Pancreas (tissue), 10 donors: ENCODE results near the gene ZFP1. TPM values are rescaled to one million over a fixed set of nuclear protein-coding genes. Genes with fewer than 3 reads are reported as not detected.

Experiments
- ATAC-seq, 4 donors: fragments of 200-7000 bp; cut with Tn5 transposase; one replicate each; pipeline versions ENCODE4 v1.8.0 to v1.9.1; 2020; ENCODE audit warnings: mild to moderate bottlenecking in 4 of 4, moderate library complexity in 4 of 4
- DNase-seq, 6 donors: peaks; one replicate each; pipeline ENCODE4 v3.0.0-alpha.2; 2020
- FAIRE-seq: peaks from 2 replicates; lab custom pipeline; 2012; peaks lifted over from hg19 to GRCh38; lab: Jason Lieb, UNC
- H3K27ac ChIP-seq, 4 donors: fragments of 200-600 bp; sonication (generic); 1 replicate in 3 of 4; 2 replicates in 1 of 4; pipeline versions ENCODE4 v1.5.0 to v1.8.0; 2020
- H3K27me3 ChIP-seq, 4 donors: fragments of 200-600 bp; one replicate each; pipeline ENCODE4 v1.8.0; 2021
- H3K36me3 ChIP-seq, 3 donors: fragments of 200-600 bp; sonication (generic) in 1 of 3; one replicate each; pipeline versions ENCODE4 v1.5.0 to v1.8.0; 2020 to 2021
- H3K4me1 ChIP-seq, 3 donors: fragments of 200-600 bp; one replicate each; pipeline ENCODE4 v1.8.0; 2021
- H3K4me3 ChIP-seq, 4 donors: fragments of 200-600 bp; sonication (generic) in 2 of 4; one replicate each; pipeline versions ENCODE4 v1.5.0 to v1.8.0; 2020 to 2021
- H3K9me3 ChIP-seq, 4 donors: fragments of 200-600 bp; one replicate each; pipeline ENCODE4 v1.8.0; 2021
- WGBS, 2 donors: extraction: QIAGEN DNeasy Blood & Tissue Kit; methylation state at CpG; one replicate each; pipeline ENCODE4 v1.1.7; 2013; 5-methylcytosine and 5-hydroxymethylcytosine counted together
- intact Hi-C, 3 donors: fragments of 100-400 bp; cut with DNase I; formaldehyde crosslinking; loops; one replicate each; pipeline versions ENCODE4 v1.11.1 to v1.14.2; 2022
- polyA plus RNA-seq, 2 donors: library from polyadenylated mRNA; stranded (reverse); fragments of 200-250 nt; gene quantifications; one replicate each; pipeline ENCODE4 v1.2.3, GENCODE V29; 2013
- total RNA-seq, 6 donors: library from RNA; stranded (reverse); fragmentation: NEBNext Ultra II Directional in 4 of 6; extraction: Animal tissue kit (Norgen Biotek cat#: 25700) in 4 of 6; gene quantifications; one replicate each; pipeline versions ENCODE4 v1.2.1 to v1.2.4, GENCODE V29; 2021 to 2023
- TF ChIP-seq, protein P1 (sequence below), 4 donors: fragments of 200-600 bp; sonication (generic) in 3 of 4; IDR thresholded peaks; one replicate each; pipeline versions ENCODE4 v1.5.0 to v1.8.0; 2021; ENCODE audit warnings: antibody characterized with exemption in 4 of 4
- donor health status: healthy with polysubstance abuse.
- donor health status: DM: no; HTN: no; CAD: no; lungs with moderate emphysema.
- donor health status: DM: no; HTN: no; CAD: no.
- donor health status: control.
- donor health status: control.
- donor health status: Bipolar disorder and iron deficiency.
- donor health status: DM: yes; HTN: yes; CAD: no.
- donor health status: DM: no; HTN: no; CAD: no.
- donor health status: DM: no; HTN: no; CAD: no.
- donor health status: DM: yes; HTN: yes; CAD: no.

ZFP1 gene
- total and polyA plus RNA-seq, 8 donors = 1.8 to 4.2 (median 3.1) TPM

- DNase-seq (peak in 1 of 6 donors; percentile 51), FAIRE-seq (no peak), ATAC-seq (no peak)
- intact Hi-C loops = no loop called here
- H3K4me3 ChIP-seq = no peak overlapping the region
- H3K27ac ChIP-seq = no peak overlapping the region
- no peaks in the 10 kb centered on the region for H3K9me3 ChIP-seq
- H3K27me3 ChIP-seq = no peaks in the 10 kb centered on the region
- WGBS, 2 donors = 54 to 62% methylated on average over 9 of the region's 9 CpGs
- H3K36me3 ChIP-seq = no peaks in the 10 kb centered on the region
- TF ChIP-seq, protein P1, sequence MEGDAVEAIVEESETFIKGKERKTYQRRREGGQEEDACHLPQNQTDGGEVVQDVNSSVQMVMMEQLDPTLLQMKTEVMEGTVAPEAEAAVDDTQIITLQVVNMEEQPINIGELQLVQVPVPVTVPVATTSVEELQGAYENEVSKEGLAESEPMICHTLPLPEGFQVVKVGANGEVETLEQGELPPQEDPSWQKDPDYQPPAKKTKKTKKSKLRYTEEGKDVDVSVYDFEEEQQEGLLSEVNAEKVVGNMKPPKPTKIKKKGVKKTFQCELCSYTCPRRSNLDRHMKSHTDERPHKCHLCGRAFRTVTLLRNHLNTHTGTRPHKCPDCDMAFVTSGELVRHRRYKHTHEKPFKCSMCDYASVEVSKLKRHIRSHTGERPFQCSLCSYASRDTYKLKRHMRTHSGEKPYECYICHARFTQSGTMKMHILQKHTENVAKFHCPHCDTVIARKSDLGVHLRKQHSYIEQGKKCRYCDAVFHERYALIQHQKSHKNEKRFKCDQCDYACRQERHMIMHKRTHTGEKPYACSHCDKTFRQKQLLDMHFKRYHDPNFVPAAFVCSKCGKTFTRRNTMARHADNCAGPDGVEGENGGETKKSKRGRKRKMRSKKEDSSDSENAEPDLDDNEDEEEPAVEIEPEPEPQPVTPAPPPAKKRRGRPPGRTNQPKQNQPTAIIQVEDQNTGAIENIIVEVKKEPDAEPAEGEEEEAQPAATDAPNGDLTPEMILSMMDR (IDR thresholded peaks at IDR 0.05) = no peak
- no peaks in the 10 kb centered on the region for H3K4me1 ChIP-seq
Observed at GRCh38 chr16:75196836-75197235, 48.5 kb downstream of the ZFP1 start.

DNA sequence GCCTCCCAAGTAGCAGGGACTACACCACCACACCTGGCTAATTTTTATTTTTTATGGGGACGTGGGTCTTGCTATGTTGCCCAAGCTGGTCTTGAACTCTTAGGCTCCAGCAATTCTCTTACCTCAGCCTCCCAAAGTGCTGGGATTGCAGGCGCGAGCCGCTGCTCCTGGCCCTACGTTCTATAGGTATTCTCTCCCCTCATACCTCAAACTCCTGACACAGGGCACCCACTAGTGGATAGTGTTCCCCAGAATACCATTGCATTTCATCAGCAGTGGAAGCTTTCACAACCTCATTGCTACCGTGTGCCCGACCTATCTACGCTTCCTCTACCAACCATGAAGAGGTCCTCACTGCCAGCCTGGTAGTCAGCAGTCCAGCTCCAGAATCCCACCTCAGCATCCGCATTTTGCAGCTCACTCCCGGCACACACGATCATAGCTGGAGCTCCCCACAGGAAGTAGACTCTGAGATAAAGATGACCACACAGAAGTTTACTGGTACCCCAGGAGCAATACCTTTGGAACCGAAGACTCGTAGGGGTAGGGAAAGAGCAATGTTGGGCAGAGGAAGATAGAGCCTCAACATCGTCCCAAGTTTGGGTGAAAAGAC, 49.3 kb downstream of the ZFP1 start:
- no peak overlapping the region for H3K4me3 ChIP-seq
- intact Hi-C loops = no loop called here
- no peak overlapping the region for H3K27ac ChIP-seq
- H3K9me3 ChIP-seq = no peaks in the 10 kb centered on the region
- DNase-seq = peak in 1 of 6 donors; percentile 40
- WGBS, 2 donors = 45 to 48% methylated on average over 14 of the region's 14 CpGs
- FAIRE-seq = no peak
- H3K36me3 ChIP-seq = no peaks in the 10 kb centered on the region
- TF ChIP-seq, protein P1 (IDR thresholded peaks at IDR 0.05) = no peak
- H3K27me3 ChIP-seq = no peaks in the 10 kb centered on the region
- no peaks in the 10 kb centered on the region for H3K4me1 ChIP-seq
- peak in 1 of 4 donors; percentile 0 for ATAC-seq

- TF ChIP-seq, protein P1 (IDR thresholded peaks at IDR 0.05) = no peak
- FAIRE-seq = no peak
- Histone ChIP-seq H3K9me3 (no peaks in the 10 kb centered on the region), H3K36me3 (no peaks in the 10 kb centered on the region), H3K27me3 (no peaks in the 10 kb centered on the region), H3K4me1 (no peaks in the 10 kb centered on the region), H3K4me3 (no peak overlapping the region), H3K27ac (no peak overlapping the region)
- peak in 4 of 6 donors; percentile 48 to 68 (median 64) for DNase-seq
- peak in 1 of 4 donors; percentile 10 for ATAC-seq
- intact Hi-C loops = no loop called here
- WGBS, 2 donors = 22 to 34% methylated on average over 18 of the region's 18 CpGs
Observed at GRCh38 chr16:75198135-75198600, 49.8 kb downstream of the ZFP1 start.

DNA sequence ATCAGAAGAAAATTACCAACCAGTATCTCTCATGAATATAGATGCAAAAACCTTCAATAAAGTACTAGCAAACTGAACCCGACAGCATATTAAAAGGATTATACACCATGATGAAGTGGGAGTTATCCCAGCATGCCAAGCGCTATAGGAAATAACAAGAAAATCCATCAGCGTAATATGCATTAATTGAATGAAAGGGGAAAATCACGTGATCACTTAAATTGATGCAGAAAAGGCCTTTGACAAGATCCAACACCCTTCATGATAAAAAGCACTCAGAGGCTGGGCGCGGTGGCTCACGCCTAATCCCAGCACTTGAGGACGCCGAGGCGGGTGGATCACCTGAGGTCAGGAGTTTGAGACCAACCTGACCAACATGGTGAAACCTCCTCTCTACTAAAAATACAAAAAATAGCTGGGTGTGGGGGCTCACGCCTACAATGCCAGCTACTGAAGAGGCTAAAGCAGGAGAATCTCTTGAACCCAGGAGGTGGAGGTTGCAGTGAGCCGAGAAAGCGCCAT, 53.8 kb downstream of the ZFP1 start:
- intact Hi-C loops = no loop called here
- TF ChIP-seq, protein P1 (IDR thresholded peaks at IDR 0.05) = no peak
- H3K4me1 ChIP-seq = no peaks in the 10 kb centered on the region
- FAIRE-seq (no peak), ATAC-seq (no peak), DNase-seq (peak in 5 of 6 donors; percentile 14 to 50 (median 40))
- peaks cover 0 to 9% (median 0%) of the 10 kb centered on the region in 3 donors for H3K36me3 ChIP-seq
- H3K27ac ChIP-seq = peak overlapping the region in 1 of 4 donors; percentile 70
- no peaks in the 10 kb centered on the region for H3K27me3 ChIP-seq
- peak overlapping the region in 1 of 4 donors; percentile 47 for H3K4me3 ChIP-seq
- H3K9me3 ChIP-seq = no peaks in the 10 kb centered on the region
- WGBS, 2 donors = 83 to 90% methylated on average over 13 of the region's 13 CpGs

GRCh38 chr16:75203096-75203495, 54.8 kb downstream of the ZFP1 start:
- 80 to 84% methylated on average over 12 of the region's 12 CpGs for WGBS, 2 donors
- TF ChIP-seq, protein P1 (IDR thresholded peaks at IDR 0.05) = no peak
- Histone ChIP-seq H3K4me3 (peak overlapping the region in 1 of 4 donors; percentile 47), H3K9me3 (no peaks in the 10 kb centered on the region), H3K27me3 (no peaks in the 10 kb centered on the region), H3K27ac (peak overlapping the region in 1 of 4 donors; percentile 70), H3K4me1 (peaks cover 0 to 6% (median 2%) of the 10 kb centered on the region in 3 donors), H3K36me3 (peaks cover 0 to 9% (median 0%) of the 10 kb centered on the region in 3 donors)
- ATAC-seq (no peak), FAIRE-seq (no peak), DNase-seq (peak in 5 of 6 donors; percentile 38 to 70 (median 54))
- intact Hi-C loops = no loop called here
